Loucy (cell line): ENCODE measurements around the gene NMT1.

Experiments used
- CTCF ChIP-seq: fragments of 200-600 bp; sonication (generic); conservative IDR thresholded peaks from 2 replicates; pipeline ENCODE4 v1.5.1; 2014; ENCODE audit warnings: mild to moderate bottlenecking, antibody characterized with exemption, low read length
- EZH2phosphoT487 ChIP-seq: fragments of 200-600 bp; IDR thresholded peaks from 2 replicates; pipeline ENCODE4 v1.6.1; 2018; ENCODE audit warnings: antibody characterized with exemption, mild to moderate bottlenecking, moderate library complexity, borderline replicate concordance

- no peak for TF ChIP-seq CTCF
- no peak for TF ChIP-seq EZH2phosphoT487
Observed at GRCh38 chr17:45060797-45061605, at the start of gene NMT1.
